Omental fat pad (tissue), 4 donors: ENCODE data around the gene NDUFV2. TPM values are rescaled to one million over a fixed set of nuclear protein-coding genes. Genes with fewer than 3 reads are reported as not detected.
A peak's percentile ranks its signal among the peaks of the same experiment; 100 is the strongest.

Experiments
- ATAC-seq: fragments of 150-250 bp; one replicate; pipeline ENCODE4 v1.9.1; 2016; ENCODE audit warnings: mild to moderate bottlenecking, moderate library complexity; ENCODE audit not compliant: low FRiP score
- DNase-seq: peaks from one replicate; pipeline ENCODE4 v3.0.0-alpha.2; 2019; ENCODE audit warnings: low spot score
- total RNA-seq, 4 donors: library from RNA; depleted of rRNA; stranded (reverse); fragments of >200 nt; gene quantifications; one replicate each; pipeline ENCODE4 v1.1.0, GENCODE V29; 2016
- TF ChIP-seq, protein P1 (sequence below), 3 donors: fragments of 450-650 bp; IDR thresholded peaks; one replicate each; pipeline ENCODE4 v1.5.1; 2016 to 2017; ENCODE audit warnings: antibody characterized with exemption in 3 of 3, mild to moderate bottlenecking in 3 of 3, moderate library complexity in 2 of 3

The NDUFV2 gene
- total RNA-seq, result 10 to 100 TPM; 86.1 to 92.1 (median 88.8) TPM

DNA sequence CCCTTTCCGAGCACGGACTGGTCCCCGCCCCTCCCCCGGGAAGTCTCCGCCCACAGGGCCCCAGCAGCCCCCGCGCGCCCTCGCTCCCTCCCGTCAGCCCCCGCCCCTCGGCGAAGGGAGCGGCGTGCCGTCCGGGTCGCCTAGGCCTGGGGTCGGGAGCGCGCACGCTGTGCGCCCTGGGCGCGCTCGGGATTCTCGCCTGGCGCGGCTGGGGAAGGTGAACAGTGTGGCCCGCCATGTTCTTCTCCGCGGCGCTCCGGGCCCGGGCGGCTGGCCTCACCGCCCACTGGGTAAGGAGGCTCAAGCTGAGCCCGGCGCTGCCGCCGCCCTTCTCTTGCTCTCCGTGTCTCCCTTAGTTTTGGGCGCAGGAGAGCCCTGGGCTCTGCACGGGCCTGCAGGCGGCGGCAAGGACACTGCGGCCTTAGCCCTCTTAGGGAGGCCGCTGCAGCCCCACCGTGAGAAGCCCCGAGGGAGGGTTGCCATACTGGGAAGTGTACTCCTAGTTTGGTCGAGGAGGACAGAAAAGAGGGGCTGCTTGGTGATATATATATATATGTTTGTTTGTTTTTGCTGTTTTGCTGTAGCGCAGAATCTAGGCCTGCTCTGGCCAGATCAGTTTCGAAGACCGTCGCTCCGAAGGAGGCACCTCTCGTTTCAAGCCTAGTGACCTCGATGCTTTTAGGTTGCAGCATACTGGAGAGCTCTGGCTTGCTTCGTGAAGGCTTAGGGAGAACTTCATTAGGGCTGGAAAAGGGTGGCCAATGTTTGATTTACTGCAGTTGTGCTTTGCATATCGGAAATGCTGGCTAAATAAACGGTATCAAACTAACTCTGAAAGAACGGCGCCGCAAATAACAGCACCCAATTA is at the start of gene NDUFV2:
NDUFV2 (plus strand) TSS at position 192 of the 868 bp plus-strand sequence; CDS start at position 237, 45 bp downstream.
- TF ChIP-seq, protein P1, sequence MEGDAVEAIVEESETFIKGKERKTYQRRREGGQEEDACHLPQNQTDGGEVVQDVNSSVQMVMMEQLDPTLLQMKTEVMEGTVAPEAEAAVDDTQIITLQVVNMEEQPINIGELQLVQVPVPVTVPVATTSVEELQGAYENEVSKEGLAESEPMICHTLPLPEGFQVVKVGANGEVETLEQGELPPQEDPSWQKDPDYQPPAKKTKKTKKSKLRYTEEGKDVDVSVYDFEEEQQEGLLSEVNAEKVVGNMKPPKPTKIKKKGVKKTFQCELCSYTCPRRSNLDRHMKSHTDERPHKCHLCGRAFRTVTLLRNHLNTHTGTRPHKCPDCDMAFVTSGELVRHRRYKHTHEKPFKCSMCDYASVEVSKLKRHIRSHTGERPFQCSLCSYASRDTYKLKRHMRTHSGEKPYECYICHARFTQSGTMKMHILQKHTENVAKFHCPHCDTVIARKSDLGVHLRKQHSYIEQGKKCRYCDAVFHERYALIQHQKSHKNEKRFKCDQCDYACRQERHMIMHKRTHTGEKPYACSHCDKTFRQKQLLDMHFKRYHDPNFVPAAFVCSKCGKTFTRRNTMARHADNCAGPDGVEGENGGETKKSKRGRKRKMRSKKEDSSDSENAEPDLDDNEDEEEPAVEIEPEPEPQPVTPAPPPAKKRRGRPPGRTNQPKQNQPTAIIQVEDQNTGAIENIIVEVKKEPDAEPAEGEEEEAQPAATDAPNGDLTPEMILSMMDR (IDR thresholded peaks at IDR 0.05), result no peak
- DNase-seq, result peak; percentile 82
- ATAC-seq, result peak; percentile 97

DNA sequence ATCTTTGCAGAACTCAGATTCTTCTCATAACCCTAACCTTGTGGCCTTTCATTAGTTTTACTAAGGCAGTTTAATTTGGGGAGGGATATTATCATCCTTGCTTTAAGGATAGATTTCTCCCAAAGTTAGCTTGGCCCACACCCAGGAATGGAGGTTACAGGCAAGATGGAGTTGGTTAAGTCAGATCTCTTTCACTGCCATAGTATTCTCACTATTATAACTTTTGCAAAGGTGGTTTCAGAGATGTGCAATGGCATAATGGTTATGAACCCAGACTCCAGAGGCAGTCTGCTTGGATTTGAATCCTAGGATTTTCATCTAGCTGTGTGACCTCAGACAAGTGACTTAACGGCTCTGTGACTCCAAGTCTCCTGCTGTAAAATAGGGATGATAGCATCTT is 48.7 kb upstream of the NDUFV2 start:
- ATAC-seq (no peak), DNase-seq (no peak)
- TF ChIP-seq, protein P1 (IDR thresholded peaks at IDR 0.05), result no peak

DNA sequence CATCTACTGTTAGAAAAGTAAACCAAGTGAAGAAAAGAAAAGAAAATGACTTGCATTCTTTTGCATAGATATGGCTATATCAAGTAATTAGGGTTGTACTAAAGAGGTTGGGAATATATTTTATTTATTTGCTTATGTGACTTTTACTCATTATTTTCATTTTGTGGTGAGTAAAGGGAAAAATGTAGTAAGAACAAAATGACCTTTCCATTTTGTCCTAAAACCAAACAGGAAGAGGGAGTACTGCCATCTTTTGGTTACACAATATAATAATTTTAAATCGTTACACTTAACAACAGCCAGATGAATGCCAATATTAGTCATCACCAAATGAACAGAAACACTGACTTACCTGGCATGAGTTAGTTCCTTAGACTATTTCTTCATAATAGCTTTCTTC is 47.3 kb upstream of the NDUFV2 start:
- TF ChIP-seq, protein P1 (IDR thresholded peaks at IDR 0.05), result no peak
- ATAC-seq, result peak; percentile 91
- DNase-seq, result no peak

DNA sequence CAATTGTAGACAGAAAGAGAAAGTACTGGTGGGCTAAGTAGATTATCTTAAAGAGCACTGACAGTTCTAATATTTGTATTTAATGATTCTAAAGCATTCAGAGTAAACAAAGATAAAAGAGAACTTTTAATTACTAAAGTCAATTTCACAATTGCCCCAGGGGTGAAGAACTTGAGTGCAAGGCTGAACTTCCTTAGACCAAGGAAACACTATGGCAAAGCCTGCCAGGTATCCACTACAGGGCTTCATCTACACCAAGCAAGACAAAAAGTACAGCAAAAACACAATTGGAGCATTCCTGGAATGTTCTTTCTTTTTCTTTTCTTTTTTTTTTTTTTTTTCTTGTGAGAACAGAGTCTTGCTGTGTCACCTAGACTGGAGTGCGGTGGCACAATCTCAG is 46.9 kb upstream of the NDUFV2 start:
- DNase-seq, result no peak
- TF ChIP-seq, protein P1 (IDR thresholded peaks at IDR 0.05), result no peak
- no peak for ATAC-seq

DNA sequence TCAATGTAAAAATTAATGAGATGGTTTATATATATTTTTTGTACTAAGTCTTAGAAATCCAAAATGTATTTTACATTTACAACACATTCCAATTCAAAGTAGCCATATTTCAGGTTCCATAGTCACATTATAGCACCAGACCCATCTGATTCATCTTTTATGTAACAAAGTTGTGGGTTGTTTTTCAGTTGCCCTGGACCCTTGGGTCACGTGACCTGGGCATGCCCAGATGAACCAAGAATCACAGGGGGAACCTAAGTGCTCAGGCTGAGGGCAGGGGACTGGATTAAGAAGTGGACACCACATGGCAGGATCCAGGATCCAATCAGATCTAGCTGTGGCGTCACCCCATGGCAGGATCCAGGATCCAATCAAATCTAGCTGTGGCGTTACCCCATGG is 44.9 kb upstream of the NDUFV2 start:
- no peak for DNase-seq
- TF ChIP-seq, protein P1 (IDR thresholded peaks at IDR 0.05), result no peak
- no peak for ATAC-seq

DNA sequence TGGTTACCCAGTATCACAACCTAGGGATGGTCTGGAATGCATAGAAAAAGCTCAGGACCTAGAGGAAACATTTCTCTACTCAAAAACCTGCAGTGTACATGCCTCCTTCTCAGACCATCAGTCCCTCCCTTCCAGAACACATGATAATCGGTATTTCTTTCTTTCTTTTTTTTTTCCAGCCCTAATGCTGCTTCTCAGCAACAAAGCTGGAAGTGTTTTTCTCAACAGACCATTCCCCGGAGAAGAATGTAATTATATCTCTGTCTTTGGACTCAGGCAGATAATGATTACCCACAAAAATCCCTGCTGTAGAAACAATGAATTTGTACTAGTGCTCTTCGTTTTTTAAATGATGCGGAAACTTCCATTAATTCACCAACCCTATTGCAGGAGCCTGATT is 44.1 kb upstream of the NDUFV2 start:
- no peak for ATAC-seq
- no peak for DNase-seq
- TF ChIP-seq, protein P1 (IDR thresholded peaks at IDR 0.05), result no peak

DNA sequence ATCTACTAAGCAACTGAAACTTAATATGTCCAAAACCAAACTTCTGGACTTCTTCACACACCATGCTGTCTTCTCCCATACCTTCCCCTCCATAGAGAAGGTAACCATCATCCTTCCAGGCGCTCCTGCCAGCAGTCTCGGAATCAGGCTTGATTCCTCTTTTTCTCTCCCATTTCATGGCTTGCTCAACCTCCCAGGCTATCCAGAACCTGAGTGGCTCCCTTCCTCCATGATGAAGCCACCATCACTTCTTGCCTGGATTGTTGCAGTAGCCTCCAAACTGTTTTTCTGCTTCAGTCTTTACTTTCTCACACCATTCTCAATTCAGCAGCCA is 40.1 kb upstream of the NDUFV2 start:
- no peak for DNase-seq
- TF ChIP-seq, protein P1 (IDR thresholded peaks at IDR 0.05), result no peak
- ATAC-seq, result no peak
